Stimulated activated naive CD8-positive, alpha-beta T cell treated with anti-CD3 and anti-CD28 coated beads, Interleukin-15, amount 100 ng/mL, for 72 hours (primary cell): ENCODE results near the gene LHFPL2.
"Not testable (repeated sequence)": the region's sequence is repeated elsewhere in the genome, so short reads cannot be mapped to it uniquely, and the experiment has no call there.

ENCODE experiments used
- ATAC-seq: fragments of 150-1000 bp; cut with Tn5 transposase; 2 replicates; pipeline ENCODE4 v1.10.0; 2021; ENCODE audit warnings: mild to moderate bottlenecking, moderate library complexity
- DNase-seq, 2 donors: peaks; one replicate each; pipeline ENCODE4 v3.0.0; 2021 to 2022
- H3K27ac Mint-ChIP-seq, 2 donors: one replicate each; pipeline ENCODE4 v1.8.0; 2022; ENCODE audit warnings: mild to moderate bottlenecking in 2 of 2, mixed read lengths in 2 of 2, moderate library complexity in 2 of 2
- H3K27me3 Mint-ChIP-seq: one replicate; pipeline ENCODE4 v1.8.0; 2022; ENCODE audit warnings: mixed read lengths
- H3K4me1 Mint-ChIP-seq: one replicate; pipeline ENCODE4 v1.8.0; 2022; ENCODE audit warnings: mild to moderate bottlenecking, mixed read lengths
- H3K4me3 Mint-ChIP-seq, 2 donors: one replicate each; pipeline ENCODE4 v1.8.0; 2022; ENCODE audit warnings: mild to moderate bottlenecking in 2 of 2, mixed read lengths in 2 of 2, moderate library complexity in 1 of 2
- H3K9me3 Mint-ChIP-seq, 2 donors: one replicate each; pipeline ENCODE4 v1.8.0; 2022; ENCODE audit warnings: mixed read lengths in 2 of 2

The LHFPL2 gene

GRCh38 chr5:78475370-78475769 lies 173.2 kb downstream of the LHFPL2 start:
- H3K9me3 Mint-ChIP-seq, result no peaks in the 10 kb centered on the region
- no peak overlapping the region for H3K4me3 Mint-ChIP-seq
- H3K4me1 Mint-ChIP-seq, result no peaks in the 10 kb centered on the region
- H3K27ac Mint-ChIP-seq, result no peak overlapping the region
- H3K27me3 Mint-ChIP-seq, result no peaks in the 10 kb centered on the region
- DNase-seq, result no peak
- ATAC-seq, result no peak

- H3K9me3 Mint-ChIP-seq, result no peaks in the 10 kb centered on the region
- ATAC-seq, result no peak
- H3K27ac Mint-ChIP-seq, result peak overlapping the region in 1 of 2 donors; percentile 9
Measured at GRCh38 chr5:78473751-78474150, 174.8 kb downstream of the LHFPL2 start.

GRCh38 chr5:78472469-78473106 lies 176.0 kb downstream of the LHFPL2 start:
- no peak for DNase-seq
- ATAC-seq, result no peak
- Mint-ChIP-seq H3K27me3 (no peaks in the 10 kb centered on the region), H3K9me3 (no peaks in the 10 kb centered on the region), H3K27ac (no peak overlapping the region), H3K4me1 (no peaks in the 10 kb centered on the region), H3K4me3 (no peak overlapping the region)

More at GRCh38 chr5:78473751-78474150, 174.8 kb downstream of the LHFPL2 start:
- Mint-ChIP-seq H3K4me3 (no peak overlapping the region), H3K27me3 (no peaks in the 10 kb centered on the region), H3K4me1 (no peaks in the 10 kb centered on the region)
- DNase-seq, result no peak

GRCh38 chr5:78471896-78472295 lies 176.7 kb downstream of the LHFPL2 start:
- H3K27me3 Mint-ChIP-seq, result no peaks in the 10 kb centered on the region
- H3K27ac Mint-ChIP-seq, result no peak overlapping the region
- no peaks in the 10 kb centered on the region for H3K9me3 Mint-ChIP-seq
- H3K4me3 Mint-ChIP-seq, result no peak overlapping the region
- H3K4me1 Mint-ChIP-seq, result no peaks in the 10 kb centered on the region
- no peak for DNase-seq
- no peak for ATAC-seq

GRCh38 chr5:78467752-78468357 lies 180.7 kb downstream of the LHFPL2 start:
- ATAC-seq (no peak), DNase-seq (no peak)
- no peaks in the 10 kb centered on the region for H3K27me3 Mint-ChIP-seq
- H3K27ac Mint-ChIP-seq, result no peak overlapping the region
- H3K4me1 Mint-ChIP-seq, result no peaks in the 10 kb centered on the region
- no peaks in the 10 kb centered on the region for H3K9me3 Mint-ChIP-seq
- H3K4me3 Mint-ChIP-seq, result no peak overlapping the region

GRCh38 chr5:78467140-78467539 lies 181.4 kb downstream of the LHFPL2 start:
- no peaks in the 10 kb centered on the region for H3K9me3 Mint-ChIP-seq
- no peak overlapping the region for H3K4me3 Mint-ChIP-seq
- ATAC-seq (no peak), DNase-seq (no peak)
- no peaks in the 10 kb centered on the region for H3K4me1 Mint-ChIP-seq
- no peaks in the 10 kb centered on the region for H3K27me3 Mint-ChIP-seq
- no peak overlapping the region for H3K27ac Mint-ChIP-seq

- Mint-ChIP-seq H3K4me3 (no peak overlapping the region), H3K9me3 (no peaks in the 10 kb centered on the region), H3K27ac (no peak overlapping the region), H3K4me1 (no peaks in the 10 kb centered on the region), H3K27me3 (no peaks in the 10 kb centered on the region)
- DNase-seq (no peak), ATAC-seq (no peak)
Measured at GRCh38 chr5:78458843-78459242, 189.7 kb downstream of the LHFPL2 start.

- H3K9me3 Mint-ChIP-seq, H3K27me3 Mint-ChIP-seq, ATAC-seq, H3K27ac Mint-ChIP-seq, DNase-seq, H3K4me1 Mint-ChIP-seq, H3K4me3 Mint-ChIP-seq: not testable (repeated sequence)
Measured at GRCh38 chr5:78457507-78457906, 191.1 kb downstream of the LHFPL2 start.

GRCh38 chr5:78449103-78449502 lies 199.5 kb downstream of the LHFPL2 start:
- H3K9me3 Mint-ChIP-seq, result peaks cover 5 to 8% of the 10 kb centered on the region in 2 donors
- no peaks in the 10 kb centered on the region for H3K27me3 Mint-ChIP-seq
- H3K27ac Mint-ChIP-seq, result no peak overlapping the region
- no peak for DNase-seq
- ATAC-seq, result no peak
- no peak overlapping the region for H3K4me3 Mint-ChIP-seq
- no peaks in the 10 kb centered on the region for H3K4me1 Mint-ChIP-seq

GRCh38 chr5:78447775-78448424 lies 200.7 kb downstream of the LHFPL2 start:
- Mint-ChIP-seq H3K27ac (no peak overlapping the region), H3K4me1 (no peaks in the 10 kb centered on the region), H3K27me3 (no peaks in the 10 kb centered on the region), H3K9me3 (peaks cover 5 to 8% of the 10 kb centered on the region in 2 donors), H3K4me3 (no peak overlapping the region)
- DNase-seq (no peak), ATAC-seq (no peak)
